ENCODE data around the gene CHKB. TPM values are rescaled to one million over a fixed set of nuclear protein-coding genes. Genes with fewer than 3 reads are reported as not detected.
A peak's percentile ranks its signal among the peaks of the same experiment; 100 is the strongest.

Gene CHKB
- total RNA-seq, 4 donors from 2014 or later = 49.1 to 96.9 (median 67.8) TPM

DNA sequence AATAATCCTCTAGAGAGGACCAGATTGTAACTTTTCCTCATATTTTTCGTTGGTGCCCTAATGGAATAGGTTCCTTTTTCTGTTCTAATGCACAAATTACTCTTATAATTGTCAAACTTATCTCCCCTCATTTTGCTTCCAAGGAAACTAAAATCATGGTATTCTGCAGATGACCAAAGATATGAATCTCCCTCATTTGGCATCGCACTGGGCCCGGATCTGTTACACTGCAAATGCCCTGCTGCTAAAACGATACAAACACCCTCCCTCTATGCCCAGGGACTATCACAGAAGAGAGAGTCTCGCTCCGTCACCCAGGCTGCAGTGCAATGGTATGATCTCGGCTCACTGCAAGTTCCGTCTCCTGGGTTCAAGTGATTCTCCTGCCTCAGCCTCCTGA is 29.3 kb downstream of the CHKB start:
- Histone ChIP-seq H3K9me3 (no peaks in the 10 kb centered on the region), H3K4me3 (replicated peaks in 1 of 3) (no peak overlapping the region), H3K27me3 (no peaks in the 10 kb centered on the region), H3K4me1 (peaks cover 0 to 5% of the 10 kb centered on the region in 2 donors), H3K27ac (no peak overlapping the region), H3K36me3 (no peaks in the 10 kb centered on the region)
- intact Hi-C loops (cut with DNase I) = no loop called here
- 73 to 81% methylated on average over 8 of the region's 8 CpGs for WGBS, 2 donors
- TF ChIP-seq POLR2A (IDR thresholded peaks at IDR 0.05) = no peak
- TF ChIP-seq, protein P1, sequence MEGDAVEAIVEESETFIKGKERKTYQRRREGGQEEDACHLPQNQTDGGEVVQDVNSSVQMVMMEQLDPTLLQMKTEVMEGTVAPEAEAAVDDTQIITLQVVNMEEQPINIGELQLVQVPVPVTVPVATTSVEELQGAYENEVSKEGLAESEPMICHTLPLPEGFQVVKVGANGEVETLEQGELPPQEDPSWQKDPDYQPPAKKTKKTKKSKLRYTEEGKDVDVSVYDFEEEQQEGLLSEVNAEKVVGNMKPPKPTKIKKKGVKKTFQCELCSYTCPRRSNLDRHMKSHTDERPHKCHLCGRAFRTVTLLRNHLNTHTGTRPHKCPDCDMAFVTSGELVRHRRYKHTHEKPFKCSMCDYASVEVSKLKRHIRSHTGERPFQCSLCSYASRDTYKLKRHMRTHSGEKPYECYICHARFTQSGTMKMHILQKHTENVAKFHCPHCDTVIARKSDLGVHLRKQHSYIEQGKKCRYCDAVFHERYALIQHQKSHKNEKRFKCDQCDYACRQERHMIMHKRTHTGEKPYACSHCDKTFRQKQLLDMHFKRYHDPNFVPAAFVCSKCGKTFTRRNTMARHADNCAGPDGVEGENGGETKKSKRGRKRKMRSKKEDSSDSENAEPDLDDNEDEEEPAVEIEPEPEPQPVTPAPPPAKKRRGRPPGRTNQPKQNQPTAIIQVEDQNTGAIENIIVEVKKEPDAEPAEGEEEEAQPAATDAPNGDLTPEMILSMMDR (IDR thresholded peaks at IDR 0.05) = no peak
- DNase-seq = no peak

DNA sequence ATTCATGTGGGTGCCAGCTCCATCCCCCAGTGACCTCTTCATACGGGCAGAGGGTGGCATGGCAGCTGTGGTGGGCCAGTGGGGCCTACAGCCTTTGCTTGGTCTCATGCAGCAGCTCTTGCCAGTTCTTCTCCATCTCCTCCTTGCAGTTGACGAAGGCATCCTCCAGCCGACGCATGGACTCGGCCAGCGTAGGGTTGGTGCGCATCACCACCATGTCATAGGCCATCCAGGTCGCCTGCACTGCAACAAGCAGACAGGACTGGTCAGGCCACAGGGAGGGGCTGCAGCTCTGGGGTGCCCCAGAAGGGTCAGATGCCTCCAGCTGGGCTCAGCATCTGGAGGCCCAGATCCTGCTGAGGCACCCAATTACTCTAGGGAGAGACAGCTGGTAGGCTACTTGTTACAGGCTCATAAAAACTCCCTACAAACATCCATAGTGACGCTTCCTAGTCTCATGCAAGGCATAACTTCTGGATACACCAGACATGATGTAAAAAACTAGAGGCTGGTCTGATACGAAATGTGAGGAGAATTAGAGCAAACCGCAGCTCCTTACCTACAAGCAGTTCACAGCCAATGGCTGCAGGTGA is 31.4 kb downstream of the CHKB start:
- no peak overlapping the region for H3K4me3 ChIP-seq (replicated peaks in 1 of 3)
- no peaks in the 10 kb centered on the region for H3K36me3 ChIP-seq
- TF ChIP-seq POLR2A (IDR thresholded peaks at IDR 0.05) = no peak
- no peak overlapping the region for H3K27ac ChIP-seq
- H3K9me3 ChIP-seq = no peaks in the 10 kb centered on the region
- DNase-seq = no peak
- 91 to 97% methylated on average over 7 to 9 of the region's 11 CpGs for WGBS, 2 donors
- peaks cover 0 to 7% of the 10 kb centered on the region in 2 donors for H3K4me1 ChIP-seq
- H3K27me3 ChIP-seq = no peaks in the 10 kb centered on the region
- intact Hi-C loops (cut with DNase I) = no loop called here

DNA sequence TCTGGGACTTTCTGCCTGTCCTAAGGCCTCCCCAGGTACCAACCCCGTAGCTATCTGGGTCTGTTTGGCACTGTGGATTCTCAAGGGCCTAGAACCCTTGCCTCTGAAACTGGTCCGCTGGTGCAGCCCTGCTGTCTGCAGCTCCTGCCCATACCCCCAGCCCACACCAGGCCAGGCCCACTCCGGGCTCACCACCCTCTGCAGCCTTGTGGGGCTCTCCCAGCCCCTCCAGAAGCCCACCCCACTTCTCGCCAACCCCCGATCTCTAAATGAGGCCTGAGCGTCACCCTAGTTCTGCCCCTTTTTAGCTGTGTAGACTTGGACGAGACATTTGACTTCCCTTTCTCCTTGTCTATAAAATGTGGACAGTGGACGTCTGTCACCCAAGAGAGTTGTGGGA is 32.3 kb downstream of the CHKB start:
- H3K4me3 ChIP-seq (replicated peaks in 1 of 3) = no peak overlapping the region
- no peaks in the 10 kb centered on the region for H3K36me3 ChIP-seq
- TF ChIP-seq POLR2A (IDR thresholded peaks at IDR 0.05) = no peak
- no peak overlapping the region for H3K27ac ChIP-seq
- H3K4me1 ChIP-seq = peaks cover 0 to 7% of the 10 kb centered on the region in 2 donors
- no peaks in the 10 kb centered on the region for H3K27me3 ChIP-seq
- DNase-seq = no peak
- 87 to 93% methylated on average over 8 of the region's 8 CpGs for WGBS, 2 donors
- intact Hi-C loops (cut with DNase I) = no loop called here
- no peaks in the 10 kb centered on the region for H3K9me3 ChIP-seq

DNA sequence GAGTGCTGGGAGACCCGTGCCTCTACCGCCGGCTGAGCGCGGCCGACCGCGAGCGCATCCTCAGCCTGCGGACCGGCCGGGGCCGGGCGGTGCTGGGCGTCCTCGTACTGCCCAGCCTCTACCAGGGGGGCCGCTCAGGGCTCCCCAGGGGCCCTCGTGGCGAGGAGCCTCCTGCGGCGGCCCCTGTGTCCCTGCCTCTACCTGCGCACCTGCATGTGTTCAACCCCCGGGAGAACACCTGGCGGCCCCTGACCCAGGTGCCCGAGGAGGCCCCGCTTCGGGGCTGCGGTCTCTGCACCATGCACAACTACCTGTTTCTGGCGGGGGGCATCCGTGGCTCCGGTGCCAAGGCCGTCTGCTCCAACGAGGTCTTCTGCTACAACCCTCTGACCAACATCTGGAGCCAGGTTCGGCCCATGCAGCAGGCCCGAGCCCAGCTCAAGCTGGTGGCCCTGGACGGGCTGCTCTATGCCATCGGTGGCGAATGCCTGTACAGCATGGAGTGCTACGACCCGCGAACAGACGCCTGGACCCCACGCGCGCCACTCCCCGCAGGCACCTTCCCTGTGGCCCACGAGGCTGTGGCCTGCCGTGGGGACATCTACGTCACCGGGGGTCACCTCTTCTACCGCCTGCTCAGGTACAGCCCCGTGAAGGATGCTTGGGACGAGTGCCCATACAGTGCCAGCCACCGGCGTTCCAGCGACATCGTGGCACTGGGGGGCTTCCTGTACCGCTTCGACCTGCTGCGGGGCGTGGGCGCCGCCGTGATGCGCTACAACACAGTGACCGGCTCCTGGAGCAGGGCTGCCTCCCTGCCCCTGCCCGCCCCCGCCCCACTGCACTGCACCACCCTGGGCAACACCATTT is 33.5 kb downstream of the CHKB start:
- H3K4me3 ChIP-seq (replicated peaks in 1 of 3) = peak overlapping the region in 1 of 3 donors; percentile 9

DNA sequence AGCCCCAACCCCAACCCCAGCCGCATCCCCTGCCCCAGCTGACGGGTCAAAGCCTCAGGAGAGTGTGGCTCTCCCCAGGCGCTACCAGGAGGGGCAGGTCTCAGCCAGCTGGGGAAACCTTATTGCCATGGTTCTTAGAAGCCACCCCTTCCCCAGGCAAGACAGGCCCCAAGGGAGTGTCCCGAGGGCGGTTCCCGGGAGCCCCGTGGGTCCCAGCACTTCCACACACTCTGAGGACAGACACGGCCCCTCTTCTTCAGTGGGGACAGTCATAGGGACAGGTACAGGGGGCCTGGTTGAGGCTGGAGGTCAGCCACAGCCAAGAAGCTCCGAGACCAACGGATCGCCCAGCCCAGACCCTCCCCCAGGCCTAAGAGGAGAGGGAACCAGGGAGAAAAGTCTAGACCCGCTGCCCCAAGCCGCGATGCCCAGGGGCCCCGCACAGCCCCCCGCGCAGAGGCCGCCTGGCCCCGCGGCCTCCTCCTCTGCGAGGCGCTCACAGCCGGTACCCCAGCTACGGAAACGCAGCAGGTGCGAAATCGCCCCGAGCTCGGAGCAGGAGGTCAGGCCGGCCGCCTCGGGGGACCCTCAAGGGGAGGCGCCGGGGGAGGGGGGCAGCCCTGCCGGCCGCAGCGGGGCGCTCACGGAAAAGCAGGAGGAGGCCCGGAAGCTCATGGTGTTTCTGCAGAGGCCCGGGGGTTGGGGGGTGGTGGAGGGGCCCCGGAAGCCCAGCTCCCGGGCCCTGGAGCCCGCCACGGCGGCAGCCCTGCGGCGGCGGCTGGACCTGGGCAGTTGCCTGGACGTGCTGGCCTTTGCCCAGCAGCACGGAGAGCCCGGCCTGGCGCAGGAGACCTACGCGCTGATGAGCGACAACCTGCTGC is 34.4 kb downstream of the CHKB start:
- Histone ChIP-seq H3K9me3 (no peaks in the 10 kb centered on the region), H3K4me1 (peaks cover 9 to 24% of the 10 kb centered on the region in 2 donors), H3K27me3 (no peaks in the 10 kb centered on the region), H3K4me3 (replicated peaks in 1 of 3) (peak overlapping the region in 1 of 3 donors; percentile 9), H3K27ac (no peak overlapping the region), H3K36me3 (no peaks in the 10 kb centered on the region)
- 10% methylated on average over 5 of the region's 56 CpGs; no CpG with 5 or more reads in 1 of the 2 donors for WGBS, 2 donors
- TF ChIP-seq, protein P1 (IDR thresholded peaks at IDR 0.05) = no peak
- no peak for TF ChIP-seq POLR2A (IDR thresholded peaks at IDR 0.05)
- intact Hi-C loops (cut with DNase I) = no loop called here
- peak; percentile 39 to 45 for DNase-seq

More for the DNA sequence above, 33.5 kb downstream of the CHKB start:
- TF ChIP-seq, protein P1 (IDR thresholded peaks at IDR 0.05) = no peak
- TF ChIP-seq POLR2A (IDR thresholded peaks at IDR 0.05) = no peak
- no peak for DNase-seq
- 81% methylated on average over 24 to 34 of the region's 68 CpGs for WGBS, 2 donors
- H3K36me3 ChIP-seq = no peaks in the 10 kb centered on the region
- H3K9me3 ChIP-seq = no peaks in the 10 kb centered on the region
- intact Hi-C loops (cut with DNase I) = no loop called here
- no peak overlapping the region for H3K27ac ChIP-seq
- H3K4me1 ChIP-seq = peaks cover 6 to 16% of the 10 kb centered on the region in 2 donors
- H3K27me3 ChIP-seq = no peaks in the 10 kb centered on the region
